RWPE1 (cell line): ENCODE results near the gene CCDC197.

ENCODE experiments used
- CTCF ChIA-PET: fragments of 350-600 bp; sonication (Branson Sonifier 250); formaldehyde crosslinking; extraction: SDS; loops from one replicate; lab custom pipeline; 2021; lab: Yijun Ruan, JAX
- POLR2A ChIA-PET: fragments of 400-600 bp; formaldehyde crosslinking; extraction: SDS; loops from one replicate; lab custom pipeline; 2020; ENCODE audit warnings: antibody characterized with exemption; ENCODE audit not compliant: low non-redundant PET; lab: Yijun Ruan, JAX
- DNase-seq: peaks from one replicate; pipeline ENCODE4 v3.0.0; 2012; ENCODE audit warnings: low spot score
- H3K27ac ChIP-seq: fragments of 450-650 bp; 2 replicates; pipeline ENCODE4 v1.5.1; 2017
- CTCF ChIP-seq: fragments of 450-650 bp; conservative IDR thresholded peaks from 2 replicates; pipeline ENCODE4 v1.5.1; 2017; ENCODE audit warnings: low read depth, mild to moderate bottlenecking

The CCDC197 gene

GRCh38 chr14:93997082-93997481, at the start of gene CCDC197:
Gene CCDC197 (plus strand): TSS chr14:93997301. CDS start chr14:93998132, 831 bp downstream.
- POLR2A ChIA-PET = no interaction called here
- no peak for DNase-seq
- CTCF ChIA-PET = interaction anchor here (0.7 to 1.6 kb wide), 3 partner anchors 57 to 140 kb away, joined by 3 to 6 read pairs (median 4); no protein-coding TSS in a partner anchor

GRCh38 chr14:93949511-93950075, 47.5 kb upstream of the CCDC197 start:
- TF ChIP-seq CTCF = no peak
- ChIA-PET POLR2A (interaction anchor here (0.6 kb wide), 1 partner anchor 13 kb away, joined by 16 read pairs; no protein-coding TSS in a partner anchor), CTCF (interaction anchor here (0.8 to 1.8 kb wide), 3 partner anchors 9 to 37 kb away, joined by 3 to 4 read pairs (median 3); no protein-coding TSS in a partner anchor)

More at GRCh38 chr14:93997082-93997481, at the start of gene CCDC197:
- TF ChIP-seq CTCF = no peak
- no peak within 1 kb of the TSS for H3K27ac ChIP-seq

GRCh38 chr14:93950948-93951634, 46.0 kb upstream of the CCDC197 start:
- H3K27ac ChIP-seq = no peak overlapping the region
- CTCF ChIA-PET = no interaction called here
- no peak for TF ChIP-seq CTCF
- POLR2A ChIA-PET = no interaction called here
- DNase-seq = no peak

More at GRCh38 chr14:93949511-93950075, 47.5 kb upstream of the CCDC197 start:
- H3K27ac ChIP-seq = no peak overlapping the region
- no peak for DNase-seq

- H3K27ac ChIP-seq = no peak overlapping the region
- ChIA-PET CTCF (interaction anchor here (1.1 to 1.2 kb wide), 3 partner anchors 13 to 185 kb away, joined by 3 to 6 read pairs (median 3); no protein-coding TSS in a partner anchor), POLR2A (no interaction called here)
- TF ChIP-seq CTCF = no peak
- no peak for DNase-seq
These were observed 45.2 kb upstream of the CCDC197 start for GRCh38 chr14:93951635-93952540.

GRCh38 chr14:93952829-93953228, 44.3 kb upstream of the CCDC197 start:
- ChIA-PET CTCF (interaction anchor here (0.6 to 1.2 kb wide), 4 partner anchors 13 to 184 kb away, joined by 3 to 6 read pairs (median 4); no protein-coding TSS in a partner anchor), POLR2A (no interaction called here)
- TF ChIP-seq CTCF = no peak
- DNase-seq = no peak
- no peak overlapping the region for H3K27ac ChIP-seq

- no peak overlapping the region for H3K27ac ChIP-seq
- TF ChIP-seq CTCF = no peak
- POLR2A ChIA-PET = no interaction called here
- DNase-seq = no peak
- CTCF ChIA-PET = interaction anchor here (0.6 to 1.1 kb wide), 2 partner anchors 13 to 14 kb away, joined by 3 to 5 read pairs; no protein-coding TSS in a partner anchor
These were observed 43.8 kb upstream of the CCDC197 start for GRCh38 chr14:93953263-93953662.
